K562 (cell line): Measurements from ENCODE around the gene TMOD3. TPM values are rescaled to one million over a fixed set of nuclear protein-coding genes. Genes with fewer than 3 reads are reported as not detected.

ENCODE experiments used
- MAFF ChIP-seq: IDR thresholded peaks from 2 replicates; pipeline ENCODE4 v1.6.1; 2012; ENCODE audit warnings: low read length, improper control_type of control experiment
- MYBL2 ChIP-seq, 2 experiments: fragments of 450-650 bp in 1 of 2; sonication (generic) in 1 of 2; formaldehyde crosslinking in 1 of 2; IDR thresholded peaks; 2 replicates each; pipeline versions ENCODE4 v1.6.1 to v1.8.1; 2017 to 2022; ENCODE audit warnings: borderline replicate concordance in 1 of 2, inconsistent platforms in 1 of 2, low read depth in 1 of 2, mild to moderate bottlenecking in 1 of 2, missing genetic modification reagents in 1 of 2, moderate library complexity in 1 of 2
- NCOA1 ChIP-seq: fragments of 450-650 bp; IDR thresholded peaks from 2 replicates; pipeline ENCODE4 v1.6.1; 2016; ENCODE audit warnings: low read depth
- NFRKB ChIP-seq: fragments of 450-650 bp; IDR thresholded peaks from 2 replicates; pipeline ENCODE4 v1.6.1; 2016; ENCODE audit warnings: low read depth
- NR3C1 ChIP-seq: sonication (generic); formaldehyde crosslinking; IDR thresholded peaks from 2 replicates; pipeline ENCODE4 v1.8.1; 2022; ENCODE audit warnings: missing genetic modification reagents
- PBX2 ChIP-seq, 2 experiments: IDR thresholded peaks in 1 of 2; conservative IDR thresholded peaks in 1 of 2; 2 replicates each; pipeline ENCODE4 v1.6.1; 2016; ENCODE audit warnings: low read depth in 2 of 2, mild to moderate bottlenecking in 1 of 2, missing compliant biosample characterization in 1 of 2, missing genetic modification characterization in 1 of 2, moderate library complexity in 1 of 2
- SMARCA4 ChIP-seq: fragments of 450-650 bp; IDR thresholded peaks from 2 replicates; pipeline ENCODE4 v1.6.1; 2016
- TEAD2 ChIP-seq: fragments of 450-650 bp; IDR thresholded peaks from 2 replicates; pipeline ENCODE4 v1.6.1; 2016; ENCODE audit warnings: missing genetic modification characterization, control low read depth, missing compliant biosample characterization
- TEAD4 ChIP-seq, 2 experiments: sonication (generic) in 1 of 2; formaldehyde crosslinking in 1 of 2; IDR thresholded peaks; 2 replicates each; pipeline versions ENCODE4 v1.6.1 to v1.8.0; 2012 to 2022; ENCODE audit warnings: borderline replicate concordance in 1 of 2, inconsistent platforms in 1 of 2, low read length in 1 of 2, mild to moderate bottlenecking in 1 of 2, missing genetic modification reagents in 1 of 2
- ZBED1 ChIP-seq: IDR thresholded peaks from 2 replicates; pipeline ENCODE4 v1.6.1; 2014
- ZNF133 ChIP-seq: fragments of 250-450 bp; sonication (Bioruptor Pico); IDR thresholded peaks from 2 replicates; pipeline ENCODE4 v1.4.0; 2020; ENCODE audit warnings: mild to moderate bottlenecking
- ZNF512 ChIP-seq: IDR thresholded peaks from 2 replicates; pipeline ENCODE4 v1.6.1; 2016; ENCODE audit warnings: missing genetic modification characterization, missing compliant biosample characterization
- polyA plus RNA-seq, 8 experiments: library from polyadenylated mRNA; depleted of rRNA in 4 of 8; stranded (reverse) in 5 of 8; unstranded in 3 of 8; fragments of >200 nt; fragmentation: Nextera tagmentation in 2 of 8; fragmentation: Illumina TruSeq in 1 of 8; extraction: Ambion mirVana in 2 of 8; extraction: Trizol in 1 of 8; gene quantifications; 2 replicates each; pipeline versions ENCODE4 v1.2.1 to v1.2.3, GENCODE V29; 2011 to 2014; ENCODE audit warnings: inconsistent platforms in 1 of 8, missing spikeins in 1 of 8
- total RNA-seq, 7 experiments: library from RNA; depleted of rRNA in 6 of 7; stranded (reverse); fragments of >200 nt in 6 of 7; fragmentation: Illumina TruSeq in 2 of 7; extraction: Trizol in 2 of 7; gene quantifications; 2 replicates each; pipeline versions ENCODE4 v1.2.1 to v1.2.3, GENCODE V29; 2011 to 2021; ENCODE audit warnings: low replicate concordance in 1 of 7

The TMOD3 gene
- total and polyA plus RNA-seq, 9 of the 15 experiments (the other 6 are each of a cell fraction or from before 2014, with no cell fraction given), result 6.8 to 45.0 (median 30.9) TPM

- TF ChIP-seq MYBL2 (IDR thresholded peaks at IDR 0.05; ENCODE audit: low read depth), result no peak
- TF ChIP-seq MYBL2 (CRISPR knock-in tag; IDR thresholded peaks at IDR 0.05; ENCODE audit: borderline replicate concordance), result no peak
- no peak for TF ChIP-seq ZNF133 (CRISPR knock-in tag)
- TF ChIP-seq NR3C1 (CRISPR knock-in tag), result no peak
- peak; percentile 24; the same call in 1 of the 2 replicates for TF ChIP-seq SMARCA4
- TF ChIP-seq TEAD2 (tag), result no peak
- no peak for TF ChIP-seq NFRKB
- TF ChIP-seq PBX2 (CRISPR knock-in tag; IDR thresholded peaks at IDR 0.05; ENCODE audit: low read depth), result no peak
- TF ChIP-seq PBX2 (tag; conservative IDR thresholded peaks at IDR 0.05; ENCODE audit: low read depth), result no peak
- TF ChIP-seq NCOA1, result no peak
- no peak for TF ChIP-seq ZBED1
- TF ChIP-seq MAFF, result no peak
- TF ChIP-seq ZNF512 (tag), result no peak
- TF ChIP-seq TEAD4 (IDR thresholded peaks at IDR 0.05; ENCODE audit: low read length), result 0 out of 2 replicates have a peak, but pooled peaks have one; percentile 18
- no peak for TF ChIP-seq TEAD4 (CRISPR knock-in tag; IDR thresholded peaks at IDR 0.05; ENCODE audit: borderline replicate concordance)
Measured at GRCh38 chr15:51830276-51830806, 888 bp downstream of the TMOD3 start (continued).
